EH (cell line): ENCODE data around the gene OR5C1.
"Not testable (repeated sequence)": the region's sequence is repeated elsewhere in the genome, so short reads cannot be mapped to it uniquely, and the experiment has no call there.

Experiments
- DNase-seq: peaks from one replicate; pipeline ENCODE4 v3.0.0-alpha.2; 2015; ENCODE audit warnings: low read depth

OR5C1 gene

GRCh38 chr9:122810306-122810946 is 21.7 kb downstream of the OR5C1 start:
- DNase-seq, result peak; percentile 80

GRCh38 chr9:122812736-122813135 is 24.0 kb downstream of the OR5C1 start:
- no peak for DNase-seq

GRCh38 chr9:122814545-122814944 is 25.8 kb downstream of the OR5C1 start:
- DNase-seq, result no peak

GRCh38 chr9:122815544-122815943 is 26.8 kb downstream of the OR5C1 start:
- DNase-seq, result no peak

GRCh38 chr9:122816163-122816867 is 27.6 kb downstream of the OR5C1 start:
- no peak for DNase-seq

GRCh38 chr9:122819326-122819725 is 30.6 kb downstream of the OR5C1 start:
- DNase-seq, result peak; percentile 41

GRCh38 chr9:122819791-122820489 is 31.2 kb downstream of the OR5C1 start:
- DNase-seq, result peak; percentile 56

GRCh38 chr9:122820490-122820845 is 31.7 kb downstream of the OR5C1 start:
- no peak for DNase-seq

GRCh38 chr9:122821278-122821943 is 32.7 kb downstream of the OR5C1 start:
- DNase-seq, result no peak

- DNase-seq, result no peak
Measured at GRCh38 chr9:122822056-122822455, 33.3 kb downstream of the OR5C1 start.

- no peak for DNase-seq
Measured at GRCh38 chr9:122822938-122823337, 34.2 kb downstream of the OR5C1 start.

GRCh38 chr9:122827761-122828093 is 39.0 kb downstream of the OR5C1 start:
- peak; percentile 62 for DNase-seq

- DNase-seq, result not testable (repeated sequence)
Measured at GRCh38 chr9:122828965-122829284, 40.2 kb downstream of the OR5C1 start.

- DNase-seq, result no peak
Measured at GRCh38 chr9:122832194-122832593, 43.5 kb downstream of the OR5C1 start.

- no peak for DNase-seq
Measured at GRCh38 chr9:122835313-122835731, 46.6 kb downstream of the OR5C1 start.

GRCh38 chr9:122837266-122837850 is 48.6 kb downstream of the OR5C1 start:
- DNase-seq, result no peak

GRCh38 chr9:122838441-122838840 is 49.7 kb downstream of the OR5C1 start:
- DNase-seq, result not testable (repeated sequence)
